Ammon's horn (tissue), 1 donor: ENCODE measurements around the gene CD5L.

Experiments
- DNase-seq: peaks from one replicate; pipeline ENCODE4 v3.0.0-alpha.2; 2016; ENCODE audit warnings: low spot score

CD5L gene

DNA sequence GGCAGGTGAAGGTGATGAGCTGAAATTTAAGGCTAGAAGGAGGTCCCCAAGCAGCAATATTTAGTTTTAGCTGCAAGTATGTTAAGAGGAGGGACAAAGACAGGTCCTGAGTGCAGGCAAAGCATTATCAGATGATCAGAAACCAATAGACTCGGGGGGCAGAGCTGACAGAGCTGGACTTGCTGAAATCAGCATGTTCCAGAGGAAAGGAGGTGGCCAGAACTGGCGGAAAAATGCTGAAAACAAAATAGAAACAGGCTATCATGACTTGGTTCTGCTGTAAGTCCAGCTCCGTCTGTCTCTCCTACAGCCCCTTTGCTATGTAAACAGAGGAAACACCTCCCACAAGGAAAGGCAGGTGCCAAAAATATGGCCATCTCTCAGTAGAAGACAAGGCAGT, at the start of gene CD5L:
TSS of gene CD5L (minus strand) at position 101 of the 400 bp plus-strand sequence. CDS start 107 bp downstream, outside the sequence.
- no peak for DNase-seq

DNA sequence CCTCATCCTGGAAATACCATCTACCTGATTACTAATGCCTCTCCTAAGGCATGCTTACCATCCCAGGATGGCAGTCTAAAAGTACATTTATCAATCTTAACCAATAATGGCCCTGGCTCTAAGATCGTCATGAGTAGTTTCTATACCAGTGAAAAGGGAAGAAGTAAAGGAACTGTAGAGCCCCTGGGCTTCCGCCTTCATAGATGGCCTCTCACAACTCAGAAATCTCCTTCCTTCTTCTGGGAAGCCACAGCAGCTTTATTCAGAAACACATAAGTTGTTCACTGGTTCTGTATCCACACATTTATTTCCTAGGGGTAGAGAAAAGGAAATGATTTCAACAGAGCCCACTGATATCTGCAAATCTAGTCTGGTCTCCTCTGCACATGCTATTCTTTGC, 41.0 kb upstream of the CD5L start:
- DNase-seq, result peak; percentile 20

DNA sequence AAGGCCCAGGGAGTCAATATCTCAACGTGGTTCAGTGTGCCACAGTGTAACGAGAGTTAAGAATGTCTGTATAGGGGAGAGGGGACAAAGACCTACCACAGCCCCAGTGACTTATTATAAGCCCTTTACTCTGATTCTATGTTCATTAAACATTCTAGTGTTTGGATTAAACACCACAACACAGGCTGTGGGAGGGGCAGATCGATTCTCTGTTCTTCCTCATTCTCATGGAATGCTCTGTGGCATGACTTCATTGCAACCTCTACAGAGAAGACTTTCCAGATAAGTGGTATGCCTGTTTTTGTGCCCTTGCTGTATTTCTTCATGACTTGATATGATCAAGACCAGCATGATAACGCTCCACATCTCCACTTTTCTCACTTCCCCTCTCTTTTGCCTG, 39.0 kb upstream of the CD5L start:
- DNase-seq, result no peak

DNA sequence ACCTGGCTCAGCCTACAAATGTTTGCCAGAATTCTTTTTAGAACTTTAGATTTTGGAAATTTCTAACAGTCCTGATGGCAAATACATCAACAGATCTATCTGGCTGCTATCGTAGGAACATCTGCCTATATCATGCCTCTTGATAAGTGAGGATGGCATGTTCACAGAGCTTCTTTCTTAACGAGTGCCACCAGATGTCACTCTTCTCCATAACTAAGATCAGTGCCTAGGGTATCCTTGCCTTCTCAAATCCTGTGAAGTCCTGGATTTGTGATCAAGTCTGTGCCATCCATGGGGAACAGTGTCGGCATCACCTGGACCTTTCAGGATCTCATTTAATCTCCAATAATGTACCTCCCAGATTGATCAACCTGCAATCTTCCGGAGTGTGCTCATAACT, 36.5 kb upstream of the CD5L start:
- peak; percentile 49 for DNase-seq

DNA sequence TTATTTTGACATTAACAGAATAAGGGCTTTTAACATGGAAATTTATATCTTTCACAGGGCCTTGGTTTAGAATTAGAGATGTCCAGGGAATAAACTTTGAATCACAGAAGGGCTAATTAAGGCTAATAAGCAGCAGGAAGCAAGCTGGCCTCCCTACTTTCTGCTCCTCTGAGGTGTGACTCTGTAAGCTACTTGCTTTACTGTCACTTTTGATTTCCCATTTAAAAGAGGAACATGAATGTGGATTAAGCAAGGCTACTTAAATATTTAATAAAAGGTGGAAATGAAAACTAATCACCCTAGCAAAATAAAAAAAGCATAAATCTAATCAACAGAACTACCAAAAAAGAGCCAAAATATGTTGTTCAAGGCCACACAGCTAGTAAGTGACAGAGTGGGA, 28.9 kb upstream of the CD5L start:
- no peak for DNase-seq

DNA sequence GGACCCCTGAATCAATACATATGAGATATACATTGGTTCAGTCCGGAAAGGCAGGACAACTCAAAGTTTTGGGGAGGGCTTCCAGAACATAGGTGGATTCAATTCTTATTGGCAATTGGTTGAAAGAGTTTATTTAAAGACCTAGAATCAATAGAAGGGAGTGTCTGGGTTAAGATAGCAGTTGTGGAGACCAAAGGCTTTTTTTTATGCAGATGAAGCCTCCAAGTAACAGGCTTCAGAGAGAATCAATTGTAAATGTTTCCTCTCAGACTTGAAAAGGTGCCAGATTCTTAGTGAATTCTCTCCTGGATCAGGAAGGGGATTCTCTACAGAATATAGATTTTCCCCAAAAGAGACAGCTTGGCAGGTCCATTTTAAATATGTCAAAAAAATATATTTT, 27.0 kb upstream of the CD5L start:
- DNase-seq, result no peak

DNA sequence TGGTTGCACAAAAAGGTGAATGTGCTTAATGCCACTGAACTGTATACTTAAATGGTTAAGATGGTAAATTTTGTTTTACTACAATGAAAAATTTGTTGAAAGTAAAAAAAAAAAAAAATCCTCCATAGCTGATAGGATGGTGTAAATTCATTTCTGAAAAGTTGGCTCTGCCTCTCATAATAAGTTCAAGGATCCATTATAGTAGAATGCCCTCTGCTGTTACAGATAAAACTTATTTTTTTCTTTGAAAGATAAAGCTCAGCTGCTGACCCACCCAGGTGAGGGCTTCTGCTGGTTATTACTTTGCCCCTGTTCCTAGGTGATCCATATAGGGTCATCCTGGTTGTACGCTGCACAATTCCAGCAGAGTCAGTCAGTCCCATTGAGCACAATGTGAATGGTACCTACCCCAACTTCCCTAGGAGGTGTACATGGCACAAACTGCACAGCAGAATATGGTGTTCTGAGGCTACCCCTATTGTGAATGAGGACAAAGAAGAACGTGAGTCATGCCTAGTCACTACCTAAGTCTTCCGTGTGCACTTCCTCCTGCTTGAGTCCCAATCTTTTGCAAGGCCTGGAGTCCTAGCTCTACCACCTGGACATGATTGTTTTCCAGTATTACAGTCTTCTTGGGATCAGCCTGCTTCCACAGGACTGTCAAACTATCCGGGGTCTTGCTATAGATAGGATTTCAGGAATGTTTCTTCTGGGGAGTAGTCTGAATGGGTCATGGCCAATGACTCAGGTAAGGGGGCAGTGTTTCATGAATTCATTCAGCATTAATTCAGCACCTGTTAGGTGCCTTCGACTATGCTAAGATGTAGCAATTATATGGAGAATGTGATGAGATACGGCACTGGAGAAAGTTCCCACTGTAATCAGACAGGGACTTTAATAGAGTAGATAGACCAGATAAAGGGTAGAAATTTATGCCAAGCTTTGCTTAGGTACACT, 20.8 kb upstream of the CD5L start:
- DNase-seq, result no peak

DNA sequence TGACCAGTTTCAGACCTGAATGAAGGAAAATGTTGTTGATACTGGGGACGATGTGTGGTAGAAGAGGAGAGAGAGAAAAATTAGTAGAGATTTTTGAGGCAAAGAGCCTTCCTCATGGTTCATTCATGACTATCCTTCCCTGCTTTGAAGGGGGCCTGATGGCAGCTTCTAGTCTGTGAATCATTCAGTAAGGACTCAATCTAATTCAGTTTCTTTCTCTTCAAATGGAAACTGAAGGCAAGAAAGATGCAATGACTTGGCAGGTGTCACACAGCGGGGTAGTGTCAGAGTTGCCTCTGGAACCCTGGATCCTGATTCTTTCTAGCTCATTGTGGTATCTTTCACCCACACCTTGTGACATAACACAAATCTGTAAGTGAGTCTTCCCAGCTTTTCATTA, 14.9 kb upstream of the CD5L start:
- DNase-seq, result no peak

DNA sequence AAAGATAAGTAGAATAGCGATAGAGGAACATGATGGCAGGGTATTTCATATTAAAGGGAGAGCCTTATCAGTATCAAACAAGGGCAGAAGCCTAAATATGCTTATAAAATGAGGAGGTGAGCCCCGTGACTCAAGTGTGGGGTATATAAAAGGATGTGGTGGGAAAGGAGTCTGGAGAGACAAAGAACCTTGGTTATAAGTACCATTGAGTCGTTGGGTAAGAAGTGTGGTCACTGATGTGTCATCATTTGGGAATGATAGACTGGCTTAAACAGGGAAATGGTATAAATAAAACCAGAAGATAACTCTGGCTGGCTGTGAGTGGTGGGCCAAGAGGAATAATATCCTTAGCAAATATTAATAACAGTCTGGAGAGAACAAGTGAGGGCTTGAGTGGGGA, 10.9 kb upstream of the CD5L start:
- DNase-seq, result no peak

DNA sequence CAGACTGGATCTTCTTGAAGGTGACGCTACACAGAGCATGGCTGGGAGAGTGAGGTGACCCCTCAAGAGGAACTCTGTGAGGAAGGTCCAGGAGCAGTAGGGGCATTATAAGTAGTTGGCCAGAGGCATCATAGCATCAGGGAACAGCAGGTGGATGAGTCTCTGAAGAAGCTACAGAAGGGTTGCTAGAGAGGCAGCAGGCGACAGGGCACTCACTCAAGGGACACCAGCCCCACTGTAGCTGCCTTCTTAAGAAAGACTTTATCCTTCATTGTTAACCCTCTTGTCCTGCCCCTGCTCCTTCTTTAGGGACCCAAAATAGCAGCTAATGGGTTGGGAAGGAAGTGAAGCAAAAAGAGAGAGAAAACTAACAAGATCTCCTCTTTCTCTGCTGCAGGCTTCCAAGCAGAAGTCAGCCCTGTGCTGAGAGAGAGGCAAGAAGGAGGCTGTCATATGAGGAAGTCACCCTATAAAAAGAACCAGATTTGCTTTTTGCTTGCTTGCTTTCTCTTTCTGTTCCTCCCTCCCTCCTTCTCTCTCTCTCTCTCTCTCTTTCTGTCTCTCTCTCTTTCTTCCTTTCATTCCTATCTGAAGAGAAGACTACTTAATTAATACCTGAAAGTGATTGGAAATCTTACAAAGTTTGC, 7.7 kb upstream of the CD5L start:
- peak; percentile 28 for DNase-seq

DNA sequence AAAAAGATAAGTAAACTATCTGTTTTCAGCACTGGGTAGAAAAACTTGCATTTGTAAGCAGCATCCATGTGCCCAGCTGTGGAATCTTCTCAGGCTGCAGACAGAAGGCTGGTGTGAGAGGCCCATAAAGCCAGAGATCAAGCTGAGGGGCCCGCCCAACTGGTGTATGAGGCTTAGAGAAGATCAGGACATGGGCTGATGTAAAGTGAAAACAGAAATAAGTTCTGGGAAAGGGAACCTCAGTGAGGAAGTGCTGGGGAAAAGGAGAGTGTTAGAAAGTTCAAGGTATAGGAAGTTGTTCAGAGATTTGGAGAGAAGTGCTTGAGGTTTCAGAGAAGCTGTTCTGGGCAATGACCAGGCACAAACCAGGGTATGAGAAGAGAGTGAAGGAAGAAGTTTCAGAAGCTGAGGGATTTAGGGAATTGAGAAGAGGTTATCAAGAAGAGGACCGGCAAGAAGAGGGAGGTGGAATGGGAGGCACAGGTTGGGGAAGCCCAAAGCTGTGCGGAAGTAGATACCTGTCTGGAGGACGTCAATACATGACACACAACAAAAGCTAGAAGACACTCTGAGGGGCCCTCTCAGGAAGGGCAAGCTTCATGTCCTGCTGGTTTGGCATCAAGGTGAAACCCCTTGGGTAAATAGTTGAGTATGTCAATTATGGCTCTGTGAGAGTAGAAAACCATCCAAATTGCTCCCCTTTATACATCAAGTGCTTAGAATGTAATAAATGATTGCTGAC, 2.7 kb upstream of the CD5L start:
- DNase-seq, result peak; percentile 52

DNA sequence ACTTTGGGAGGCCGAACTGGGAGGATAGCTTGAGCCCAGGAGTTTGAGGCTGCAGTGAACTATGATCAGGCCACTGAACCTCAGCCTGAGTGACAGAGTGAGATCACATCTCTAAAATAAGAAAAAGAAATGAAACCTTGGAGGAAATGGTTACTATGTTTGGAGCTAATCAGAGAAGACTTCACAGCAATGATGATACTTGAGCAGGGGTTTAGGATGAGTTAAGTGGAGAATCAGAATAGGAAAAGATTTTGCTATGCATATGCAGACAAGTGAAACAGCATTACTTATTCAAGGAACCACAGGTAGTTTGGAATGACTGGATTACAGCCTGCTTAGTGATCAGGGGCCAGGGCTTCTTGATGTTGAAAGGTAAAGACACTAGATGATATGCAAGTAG, 1.3 kb upstream of the CD5L start:
- no peak for DNase-seq

DNA sequence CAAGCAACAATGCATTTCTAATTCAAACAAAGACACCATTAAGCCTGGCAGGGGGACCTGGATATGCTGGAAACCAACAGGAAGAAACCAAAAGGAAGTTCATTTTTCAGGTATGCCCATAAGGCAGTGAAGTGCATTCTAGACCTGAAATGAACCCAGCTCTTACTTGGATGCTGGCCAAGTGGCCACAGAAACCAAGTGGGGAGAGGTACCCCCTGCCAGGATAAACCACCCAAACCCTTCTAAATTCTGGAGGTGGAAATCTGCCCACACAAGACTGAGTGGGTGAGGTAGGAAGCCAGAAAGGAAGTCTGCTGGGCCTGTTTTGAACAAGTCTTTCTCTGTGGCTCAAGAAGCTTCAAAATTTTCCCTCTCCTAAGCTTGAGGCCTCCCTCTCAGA, 2.6 kb downstream of the CD5L start:
- no peak for DNase-seq

DNA sequence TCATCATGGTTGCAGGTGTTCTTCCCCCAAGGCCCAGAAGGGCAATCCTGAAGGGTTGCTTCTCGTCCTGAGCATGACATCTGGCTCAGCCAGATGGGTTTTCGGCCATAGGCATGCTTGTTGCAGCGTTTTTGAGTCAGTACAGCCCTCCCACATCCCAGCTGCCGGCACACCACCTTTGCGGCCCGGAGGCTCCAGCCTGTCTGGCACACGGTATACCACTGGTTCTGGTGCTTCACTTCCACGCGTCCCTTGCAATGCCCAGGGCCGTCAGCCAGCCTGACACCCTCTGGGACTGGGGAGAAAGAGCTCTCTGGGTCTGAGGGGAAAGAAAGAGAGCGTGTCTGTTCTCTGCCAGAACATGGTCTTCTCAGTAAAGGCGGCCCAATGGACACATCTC, 7.2 kb downstream of the CD5L start:
- DNase-seq, result no peak

DNA sequence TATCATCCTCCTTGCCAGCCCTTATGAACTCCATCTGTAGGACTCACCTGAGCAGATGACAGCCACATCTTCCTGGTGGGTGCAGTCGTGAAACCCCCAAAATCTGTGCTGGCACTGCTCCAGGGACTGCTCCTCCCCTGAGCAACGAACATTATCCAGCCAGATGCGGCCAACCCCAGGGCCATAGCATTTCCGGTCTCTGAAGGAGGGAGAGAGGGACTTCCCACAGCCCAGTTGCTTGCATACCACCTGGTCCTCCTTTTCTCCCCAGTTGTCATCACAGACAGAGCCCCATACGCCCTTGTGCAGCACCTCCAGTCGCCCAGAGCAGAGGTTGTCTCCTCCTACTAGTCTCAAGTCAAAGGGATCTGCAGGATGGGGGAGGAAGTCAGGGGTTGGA, 8.5 kb downstream of the CD5L start:
- DNase-seq, result no peak

DNA sequence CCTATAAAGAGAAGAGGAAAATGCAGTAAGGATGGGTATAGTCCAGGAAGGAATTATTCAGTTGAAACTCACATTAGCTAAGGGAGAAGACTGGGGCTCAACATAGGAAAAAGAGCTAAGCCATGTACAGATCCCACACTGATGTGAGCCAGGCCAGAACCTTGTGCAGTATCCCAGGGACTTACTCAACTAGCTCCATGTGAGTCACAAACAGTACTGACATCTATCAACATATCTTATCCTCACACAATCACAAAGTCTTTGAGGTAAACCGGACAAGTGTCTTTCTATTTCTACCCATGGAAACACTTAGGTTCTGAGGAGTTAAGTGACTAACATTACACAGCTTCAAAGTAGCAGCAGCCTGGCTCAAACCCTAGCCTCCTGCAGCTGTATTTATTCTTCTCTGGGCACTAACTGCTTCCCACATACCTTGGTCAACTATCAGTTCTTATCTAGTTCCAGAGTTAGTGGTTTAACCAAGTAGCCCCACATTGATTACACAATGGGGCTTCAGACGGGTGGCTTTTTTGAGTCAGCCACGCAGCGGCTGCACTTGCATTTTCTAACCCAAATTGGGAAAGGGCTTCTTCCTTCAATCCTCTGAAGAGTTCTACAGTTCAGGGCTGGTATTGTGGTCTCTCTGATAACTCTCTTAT, 9.5 kb downstream of the CD5L start:
- no peak for DNase-seq

DNA sequence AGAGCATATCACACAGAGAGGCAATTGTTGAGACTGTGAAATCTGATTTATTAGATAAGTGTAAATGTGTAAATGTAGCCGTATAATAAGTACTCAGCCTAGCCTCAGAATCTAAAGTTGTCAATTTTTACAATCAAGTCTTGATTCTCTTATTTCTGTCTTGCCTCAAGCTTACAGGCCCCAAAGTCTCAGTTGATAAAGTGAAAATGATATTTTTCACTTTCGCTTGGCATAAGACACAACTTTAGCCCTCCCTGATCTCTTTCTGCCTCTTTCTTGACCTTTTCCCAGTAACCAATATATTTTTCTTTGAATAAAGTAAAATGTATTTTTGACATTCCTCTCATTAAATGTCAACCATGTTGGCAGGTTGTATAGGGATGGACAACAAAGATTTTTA, 10.7 kb downstream of the CD5L start:
- no peak for DNase-seq

DNA sequence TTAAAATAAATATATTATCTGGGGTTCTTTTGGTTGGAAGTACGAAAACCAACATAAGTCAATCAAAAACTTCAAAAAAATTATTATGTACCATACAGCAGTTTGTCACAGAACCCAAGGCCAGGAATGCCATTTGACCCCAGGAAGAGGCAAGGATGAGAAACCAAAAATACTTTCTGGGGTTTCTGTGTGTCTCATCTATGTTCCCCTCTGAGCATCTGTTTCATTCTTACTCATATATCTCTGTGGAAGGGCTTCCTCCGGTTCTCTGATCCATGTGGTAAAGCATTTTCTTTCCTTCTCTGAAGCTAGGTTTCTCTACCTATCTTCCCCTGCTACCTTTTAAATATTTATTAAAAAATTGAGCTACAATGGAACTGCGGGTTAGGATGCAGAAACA, 11.9 kb downstream of the CD5L start:
- no peak for DNase-seq

DNA sequence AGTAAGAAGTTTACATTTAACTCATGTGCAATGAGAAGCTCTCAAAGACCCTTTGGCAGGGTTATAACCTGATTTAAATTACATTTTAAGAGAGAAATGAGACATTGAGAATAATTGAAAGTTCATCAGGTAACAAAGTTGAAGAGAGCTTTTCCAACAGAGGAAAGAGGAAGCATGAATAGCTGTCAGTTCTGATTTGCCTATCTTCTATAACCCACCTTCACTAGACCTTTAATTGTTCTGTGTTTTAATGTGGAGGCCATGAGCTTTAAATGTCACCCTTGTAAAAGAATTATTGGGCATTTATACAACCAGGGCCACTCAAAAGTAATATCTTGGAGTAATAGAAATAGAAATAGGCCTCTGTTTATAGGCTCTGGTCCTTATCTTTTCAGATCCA, 12.4 kb downstream of the CD5L start:
- no peak for DNase-seq

DNA sequence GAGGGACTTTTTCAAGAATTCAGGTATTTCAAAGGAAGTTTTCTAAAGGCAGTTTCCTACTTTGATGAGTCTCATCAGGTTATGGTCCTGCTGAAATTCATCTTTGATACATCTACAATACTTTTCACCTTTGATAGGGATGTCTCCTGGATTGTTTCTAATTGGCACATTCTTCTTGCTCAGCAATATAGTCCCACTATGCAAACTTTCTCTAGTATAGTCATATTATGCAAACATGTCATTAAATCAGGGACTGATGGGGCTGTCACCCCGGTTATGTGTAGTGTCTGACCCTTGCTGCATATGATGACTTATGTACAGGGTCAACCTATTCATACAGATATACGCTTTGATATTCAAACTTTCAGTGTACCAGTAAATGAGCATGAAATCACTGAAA, 21.3 kb downstream of the CD5L start:
- DNase-seq, result no peak

DNA sequence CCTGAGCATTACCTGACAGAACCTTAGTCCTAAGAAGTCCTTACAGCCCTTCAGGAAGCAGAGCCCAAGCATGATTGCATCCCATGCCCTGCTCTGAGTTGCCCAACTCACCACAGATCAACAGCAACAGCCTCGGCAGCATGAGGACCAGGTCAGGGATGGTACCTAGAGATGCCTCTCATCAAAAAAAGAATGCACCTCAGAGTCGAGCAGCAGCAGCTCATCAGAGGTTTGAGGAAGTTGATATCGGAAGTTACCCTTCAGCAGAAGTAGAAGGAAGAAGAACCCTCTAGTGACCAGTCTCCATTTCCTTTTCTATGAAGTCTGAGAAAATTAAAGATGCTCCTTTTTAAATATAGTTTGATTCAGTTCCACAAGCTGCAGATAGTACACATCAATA, 21.7 kb downstream of the CD5L start, which contains the start of gene FCRL1:
TSS of gene FCRL1 (minus strand) at position 225 of the 400 bp plus-strand sequence. CDS start at position 142, 83 bp downstream.
- DNase-seq, result no peak

DNA sequence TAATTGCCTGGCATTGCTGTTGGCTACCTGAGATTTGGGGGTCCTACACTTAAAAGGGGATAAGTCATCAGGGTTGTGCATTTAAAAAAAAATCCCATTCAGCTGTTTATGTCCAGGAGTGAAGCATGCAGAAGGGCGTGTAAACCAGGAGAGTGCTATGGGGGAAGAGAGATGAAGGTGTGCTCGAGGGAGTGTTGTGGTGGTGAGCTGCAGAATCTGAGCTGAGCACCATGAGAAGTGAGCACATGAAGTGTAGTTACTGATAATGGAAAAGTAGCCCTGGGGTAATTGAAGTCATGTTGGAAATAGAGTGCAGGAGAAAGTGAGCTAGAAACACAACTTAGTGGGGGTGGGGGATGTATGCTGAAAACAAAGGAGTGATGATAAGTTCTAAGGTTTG, 22.4 kb downstream of the CD5L start:
- no peak for DNase-seq
